Upper lobe of right lung (tissue), 1 donor: ENCODE measurements around the gene PMPCA. TPM values are rescaled to one million over a fixed set of nuclear protein-coding genes. Genes with fewer than 3 reads are reported as not detected.

Experiments
- ATAC-seq: fragments of 200-7000 bp; cut with Tn5 transposase; one replicate; pipeline ENCODE4 v1.9.1; 2020; ENCODE audit warnings: mild to moderate bottlenecking, moderate library complexity
- DNase-seq: peaks from one replicate; pipeline ENCODE4 v3.0.0-alpha.2; 2020
- H3K27ac ChIP-seq: fragments of 200-600 bp; one replicate; pipeline ENCODE4 v1.8.0; 2022
- H3K27me3 ChIP-seq: fragments of 200-600 bp; one replicate; pipeline ENCODE4 v1.8.0; 2022; ENCODE audit warnings: mild to moderate bottlenecking
- H3K36me3 ChIP-seq: fragments of 200-600 bp; one replicate; pipeline ENCODE4 v1.8.0; 2022
- H3K4me1 ChIP-seq: fragments of 200-600 bp; one replicate; pipeline ENCODE4 v1.8.0; 2022
- H3K4me3 ChIP-seq: fragments of 200-600 bp; one replicate; pipeline ENCODE4 v1.8.0; 2022; ENCODE audit warnings: mild to moderate bottlenecking
- H3K9me3 ChIP-seq: fragments of 200-600 bp; one replicate; pipeline ENCODE4 v1.8.0; 2022
- CTCF ChIP-seq: fragments of 200-600 bp; IDR thresholded peaks from one replicate; pipeline ENCODE4 v1.8.0; 2022; ENCODE audit warnings: antibody characterized with exemption
- intact Hi-C: fragments of 100-400 bp; cut with DNase I; formaldehyde crosslinking; loops from one replicate; pipeline ENCODE4 v1.11.0; 2022
- total RNA-seq: library from RNA; stranded (reverse); fragmentation: NEBNext Ultra II Directional; extraction: Animal tissue kit (Norgen Biotek cat#: 25700); gene quantifications from one replicate; pipeline ENCODE4 v1.2.1, GENCODE V29; 2021
- donor health status: DM: no; HTN: yes; CAD: no; lungs with severe emphysema.

The PMPCA gene
- total RNA-seq, 1 donor from 2014 or later: 41.9 TPM

GRCh38 chr9:136363106-136363948 is 47.1 kb upstream of the PMPCA start, which contains the start of gene DNLZ:
Gene DNLZ, minus strand, starts transcription at chr9:136363744. Its CDS starts 30 bp downstream, at chr9:136363714.
- peak; percentile 94 for ATAC-seq
- H3K4me1 ChIP-seq: peaks cover 12% of the 10 kb centered on the region
- H3K4me3 ChIP-seq: peak within 1 kb of the TSS; percentile 71
- H3K9me3 ChIP-seq: no peaks in the 10 kb centered on the region
- H3K27ac ChIP-seq: peak within 1 kb of the TSS; percentile 91
- peak; percentile 99 for DNase-seq
- peak; percentile 98 for TF ChIP-seq CTCF
- intact Hi-C loops: no loop called here
- no peaks in the 10 kb centered on the region for H3K36me3 ChIP-seq
- H3K27me3 ChIP-seq: no peaks in the 10 kb centered on the region

DNA sequence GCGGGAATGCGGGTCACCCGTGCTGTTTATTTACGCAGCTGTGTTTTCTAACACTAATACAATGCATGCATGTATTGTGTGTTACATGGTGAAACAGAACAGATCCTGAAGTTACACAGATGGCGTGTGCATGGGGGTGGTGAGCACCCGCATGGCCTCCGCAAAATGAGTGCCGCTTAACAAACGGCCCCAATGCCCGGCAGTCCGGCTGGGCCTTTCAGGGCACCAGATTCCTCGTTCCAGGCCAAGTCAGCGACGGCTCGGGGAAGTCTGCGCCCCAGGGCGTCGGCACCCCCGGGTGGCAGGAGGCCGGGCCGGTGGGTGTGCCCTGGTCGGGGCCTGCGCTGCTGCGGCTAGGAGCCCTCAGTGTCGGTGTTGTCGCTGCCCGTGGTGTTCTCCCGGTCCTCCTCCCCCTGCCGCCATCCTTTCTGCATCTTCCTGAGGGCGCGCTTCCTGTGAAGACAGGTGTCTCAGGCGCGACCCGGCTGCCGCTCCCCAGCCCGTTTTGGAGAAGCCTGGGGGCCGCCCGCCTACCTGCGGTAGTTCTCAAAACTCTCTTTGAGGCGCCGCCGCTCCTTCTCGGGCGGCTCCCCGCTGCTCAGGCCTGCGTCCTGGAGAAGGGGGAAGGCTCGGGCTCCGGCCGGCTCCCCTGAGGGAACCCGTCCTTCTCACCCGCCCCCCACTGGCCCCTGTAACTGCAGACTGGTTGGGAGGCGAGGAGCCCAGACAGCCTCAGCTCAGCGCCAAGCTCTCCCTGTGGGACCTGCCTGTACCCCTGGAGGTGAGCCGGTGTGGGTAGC is 46.3 kb upstream of the PMPCA start:
- H3K4me3 ChIP-seq: peak overlapping the region; percentile 71
- TF ChIP-seq CTCF: no peak
- no peaks in the 10 kb centered on the region for H3K36me3 ChIP-seq
- intact Hi-C loops: no loop called here
- no peaks in the 10 kb centered on the region for H3K9me3 ChIP-seq
- H3K27ac ChIP-seq: no peak overlapping the region
- H3K4me1 ChIP-seq: peaks cover 12% of the 10 kb centered on the region
- H3K27me3 ChIP-seq: no peaks in the 10 kb centered on the region
- no peak for ATAC-seq
- no peak for DNase-seq

DNA sequence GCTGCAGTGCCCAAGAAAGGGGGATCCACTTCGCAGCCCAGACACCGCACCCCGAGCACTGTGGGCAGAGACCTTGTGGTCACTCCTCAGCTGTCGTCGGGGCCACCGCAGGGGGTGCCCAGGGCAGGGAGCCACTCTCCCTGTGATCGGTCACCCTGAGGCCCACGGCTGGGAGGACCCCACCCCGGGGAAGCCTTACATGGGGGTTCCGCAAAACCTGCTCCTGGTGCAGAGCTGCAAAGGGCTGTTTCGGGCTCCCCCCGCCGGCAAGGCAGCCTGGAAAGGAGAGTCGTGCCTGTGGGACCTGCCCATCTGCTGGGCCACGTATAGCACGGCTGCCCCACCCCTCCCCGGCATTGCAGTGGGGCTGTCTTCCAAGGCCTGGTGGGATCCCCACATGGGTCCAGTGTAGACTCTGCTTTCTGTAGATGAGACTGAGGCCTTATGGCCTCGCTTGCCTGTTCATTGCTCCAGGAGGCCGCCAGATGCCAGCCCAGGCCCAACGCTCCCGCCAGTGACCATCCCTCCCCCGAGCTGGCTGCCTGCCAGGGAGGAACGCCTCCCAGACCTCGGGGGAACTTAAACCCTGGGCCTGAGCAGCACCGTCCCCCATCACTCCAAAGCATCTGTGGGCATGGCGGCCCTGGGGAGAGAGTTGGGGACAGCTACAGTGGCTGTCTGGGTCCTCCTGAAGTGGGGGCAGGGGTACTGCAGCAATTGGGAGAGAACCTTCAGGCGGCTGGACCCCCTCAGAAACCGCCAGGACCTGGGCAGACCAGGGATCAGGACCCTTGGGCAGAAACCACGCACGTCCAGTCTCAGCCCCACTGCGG is 45.3 kb upstream of the PMPCA start:
- H3K27me3 ChIP-seq: no peaks in the 10 kb centered on the region
- TF ChIP-seq CTCF: no peak
- H3K4me3 ChIP-seq: no peak overlapping the region
- peaks cover 12% of the 10 kb centered on the region for H3K4me1 ChIP-seq
- peak overlapping the region; percentile 24 for H3K27ac ChIP-seq
- H3K9me3 ChIP-seq: no peaks in the 10 kb centered on the region
- ATAC-seq (no peak), DNase-seq (no peak)
- intact Hi-C loops: no loop called here
- no peaks in the 10 kb centered on the region for H3K36me3 ChIP-seq

GRCh38 chr9:136365775-136366222 is 44.7 kb upstream of the PMPCA start:
- no peak for DNase-seq
- no peaks in the 10 kb centered on the region for H3K36me3 ChIP-seq
- no peaks in the 10 kb centered on the region for H3K27me3 ChIP-seq
- H3K9me3 ChIP-seq: no peaks in the 10 kb centered on the region
- peak overlapping the region; percentile 24 for H3K27ac ChIP-seq
- ATAC-seq: no peak
- TF ChIP-seq CTCF: no peak
- intact Hi-C loops: no loop called here
- no peak overlapping the region for H3K4me3 ChIP-seq
- peaks cover 12% of the 10 kb centered on the region for H3K4me1 ChIP-seq

DNA sequence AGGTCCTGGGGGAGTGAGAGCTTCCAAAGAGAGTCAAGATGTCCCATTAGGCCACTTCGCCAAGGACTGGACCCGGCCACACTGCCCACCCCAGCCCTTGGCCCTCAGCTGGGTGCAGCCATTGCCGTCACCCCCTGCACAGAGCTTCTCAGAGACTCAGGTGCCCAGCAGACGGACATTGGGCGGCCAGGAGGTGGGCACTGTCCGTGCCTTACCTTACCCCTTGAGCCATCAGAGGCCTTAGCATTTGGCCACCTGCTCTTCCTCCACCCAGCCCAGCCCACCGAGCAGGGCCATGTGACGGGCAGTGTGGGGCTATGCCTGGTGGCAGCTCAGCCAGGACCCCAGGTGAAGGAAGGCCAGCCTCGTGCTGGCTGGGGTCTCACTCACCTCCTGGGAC is 43.6 kb upstream of the PMPCA start:
- TF ChIP-seq CTCF: no peak
- intact Hi-C loops: no loop called here

More for the DNA sequence above, 43.6 kb upstream of the PMPCA start:
- H3K27ac ChIP-seq: no peak overlapping the region
- H3K4me3 ChIP-seq: no peak overlapping the region
- H3K9me3 ChIP-seq: no peaks in the 10 kb centered on the region
- no peaks in the 10 kb centered on the region for H3K36me3 ChIP-seq
- ATAC-seq (no peak), DNase-seq (no peak)
- H3K27me3 ChIP-seq: no peaks in the 10 kb centered on the region
- H3K4me1 ChIP-seq: peaks cover 12% of the 10 kb centered on the region
